ENCODE data around the gene PTGER2. TPM values are rescaled to one million over a fixed set of nuclear protein-coding genes. Genes with fewer than 3 reads are reported as not detected.

The PTGER2 gene
- total RNA-seq, 6 experiments from 2014 or later: 0.28 to 0.73 (median 0.37) TPM

DNA sequence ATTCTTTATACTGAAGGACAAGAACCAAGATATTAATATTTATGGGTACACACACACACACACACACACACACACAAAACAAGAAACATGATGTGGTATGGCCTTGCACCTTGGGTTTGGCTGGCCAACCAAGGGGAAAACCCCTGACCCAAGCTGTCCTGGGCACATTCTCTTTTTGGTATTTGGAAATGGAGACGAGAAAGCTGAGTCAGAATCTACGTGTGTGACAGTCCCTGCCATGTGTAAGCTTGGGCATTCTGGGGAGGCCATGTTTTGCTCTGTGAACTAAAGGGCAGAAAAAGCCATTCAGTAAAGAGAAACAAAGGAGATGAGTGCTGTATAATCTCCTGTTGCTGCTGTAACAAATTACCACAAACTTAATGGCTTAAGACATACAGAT is 35.6 kb downstream of the PTGER2 start:
- Mint-ChIP-seq H3K36me3 (ENCODE audit: low read depth) (peaks cover 8% of the 10 kb centered on the region; the same call in 1 of the 2 replicates), H3K27ac (no peak overlapping the region), H3K4me3 (no peak overlapping the region), H3K4me1 (ENCODE audit: low read depth) (peaks cover 64% of the 10 kb centered on the region), H3K9me3 (no peaks in the 10 kb centered on the region), H3K27me3 (ENCODE audit: insufficient read depth) (no peaks in the 10 kb centered on the region)
- TF ChIP-seq, protein P1, sequence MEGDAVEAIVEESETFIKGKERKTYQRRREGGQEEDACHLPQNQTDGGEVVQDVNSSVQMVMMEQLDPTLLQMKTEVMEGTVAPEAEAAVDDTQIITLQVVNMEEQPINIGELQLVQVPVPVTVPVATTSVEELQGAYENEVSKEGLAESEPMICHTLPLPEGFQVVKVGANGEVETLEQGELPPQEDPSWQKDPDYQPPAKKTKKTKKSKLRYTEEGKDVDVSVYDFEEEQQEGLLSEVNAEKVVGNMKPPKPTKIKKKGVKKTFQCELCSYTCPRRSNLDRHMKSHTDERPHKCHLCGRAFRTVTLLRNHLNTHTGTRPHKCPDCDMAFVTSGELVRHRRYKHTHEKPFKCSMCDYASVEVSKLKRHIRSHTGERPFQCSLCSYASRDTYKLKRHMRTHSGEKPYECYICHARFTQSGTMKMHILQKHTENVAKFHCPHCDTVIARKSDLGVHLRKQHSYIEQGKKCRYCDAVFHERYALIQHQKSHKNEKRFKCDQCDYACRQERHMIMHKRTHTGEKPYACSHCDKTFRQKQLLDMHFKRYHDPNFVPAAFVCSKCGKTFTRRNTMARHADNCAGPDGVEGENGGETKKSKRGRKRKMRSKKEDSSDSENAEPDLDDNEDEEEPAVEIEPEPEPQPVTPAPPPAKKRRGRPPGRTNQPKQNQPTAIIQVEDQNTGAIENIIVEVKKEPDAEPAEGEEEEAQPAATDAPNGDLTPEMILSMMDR (IDR thresholded peaks at IDR 0.05): no peak
- no peak for DNase-seq

DNA sequence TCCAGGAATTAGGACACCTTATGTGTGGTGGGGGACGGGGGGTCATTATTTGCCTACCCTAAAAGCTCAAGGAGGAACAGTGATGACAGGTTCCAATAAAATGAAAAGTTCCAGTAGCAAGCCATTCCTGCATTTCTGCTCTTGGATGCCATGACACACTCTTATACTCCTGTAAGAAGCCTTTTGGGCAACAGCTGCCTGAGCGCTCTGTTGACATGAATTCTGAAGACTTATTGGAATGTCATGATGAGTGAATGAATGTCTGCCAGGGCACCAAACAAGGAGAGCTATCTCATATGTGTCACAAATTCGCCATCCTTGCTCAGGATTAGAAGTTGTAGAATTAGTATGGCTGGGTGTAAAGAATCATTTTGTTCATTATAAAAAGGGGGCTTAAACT is 36.3 kb downstream of the PTGER2 start:
- TF ChIP-seq, protein P1 (IDR thresholded peaks at IDR 0.05): no peak
- DNase-seq: no peak
- no peaks in the 10 kb centered on the region for H3K27me3 Mint-ChIP-seq (ENCODE audit: insufficient read depth)
- no peaks in the 10 kb centered on the region for H3K9me3 Mint-ChIP-seq
- H3K4me3 Mint-ChIP-seq: no peak overlapping the region
- peaks cover 71% of the 10 kb centered on the region for H3K4me1 Mint-ChIP-seq (ENCODE audit: low read depth)
- H3K36me3 Mint-ChIP-seq (ENCODE audit: low read depth): 0 out of 2 replicates have a peak, but pooled peaks cover 4% of the 10 kb centered on the region
- no peak overlapping the region for H3K27ac Mint-ChIP-seq

DNA sequence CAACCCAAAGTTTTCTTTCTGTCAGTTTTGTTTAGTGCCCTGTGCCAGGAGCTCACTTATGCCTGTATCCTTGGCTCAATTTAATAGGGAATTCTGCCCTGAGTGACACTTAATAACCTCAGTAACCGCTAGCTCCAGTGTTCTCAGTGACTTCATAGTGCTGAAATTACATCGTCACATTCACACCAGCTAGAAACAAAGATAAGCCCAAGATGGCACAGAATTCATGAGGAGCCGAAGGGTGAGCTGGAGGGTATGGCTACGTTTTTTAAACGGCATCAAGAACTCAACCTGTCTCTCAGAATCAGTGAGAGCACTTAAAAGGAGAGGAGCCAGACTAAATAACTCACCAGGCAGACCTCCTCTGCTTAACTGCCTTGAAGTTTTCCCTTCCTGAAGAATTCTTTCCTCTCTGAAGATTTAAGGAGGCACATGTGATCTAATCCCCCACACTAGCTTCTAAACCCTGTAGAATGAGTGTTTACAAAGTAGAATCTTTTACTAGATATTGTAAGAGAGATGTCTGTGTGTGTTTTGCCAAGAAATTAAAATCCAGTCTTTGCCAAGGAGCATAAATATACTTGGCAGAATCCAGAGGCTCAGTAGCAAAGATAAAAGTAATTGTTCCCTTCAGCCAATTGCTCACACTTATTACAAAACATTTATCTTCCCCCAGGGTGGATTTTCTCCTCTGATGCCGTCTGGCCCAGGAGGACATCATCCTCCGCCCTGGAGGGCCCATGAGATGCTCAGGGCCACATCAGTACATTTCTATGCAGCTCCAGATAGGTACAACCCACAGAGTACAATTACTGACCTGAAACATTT is 37.3 kb downstream of the PTGER2 start:
- Mint-ChIP-seq H3K27ac (peak overlapping the region; percentile 75), H3K36me3 (ENCODE audit: low read depth) (0 out of 2 replicates have a peak, but pooled peaks cover 4% of the 10 kb centered on the region), H3K9me3 (no peaks in the 10 kb centered on the region), H3K4me1 (ENCODE audit: low read depth) (peaks cover 78% of the 10 kb centered on the region), H3K27me3 (ENCODE audit: insufficient read depth) (no peaks in the 10 kb centered on the region), H3K4me3 (peak overlapping the region; percentile 28)
- TF ChIP-seq, protein P1 (IDR thresholded peaks at IDR 0.05): no peak
- peak; percentile 73 for DNase-seq

DNA sequence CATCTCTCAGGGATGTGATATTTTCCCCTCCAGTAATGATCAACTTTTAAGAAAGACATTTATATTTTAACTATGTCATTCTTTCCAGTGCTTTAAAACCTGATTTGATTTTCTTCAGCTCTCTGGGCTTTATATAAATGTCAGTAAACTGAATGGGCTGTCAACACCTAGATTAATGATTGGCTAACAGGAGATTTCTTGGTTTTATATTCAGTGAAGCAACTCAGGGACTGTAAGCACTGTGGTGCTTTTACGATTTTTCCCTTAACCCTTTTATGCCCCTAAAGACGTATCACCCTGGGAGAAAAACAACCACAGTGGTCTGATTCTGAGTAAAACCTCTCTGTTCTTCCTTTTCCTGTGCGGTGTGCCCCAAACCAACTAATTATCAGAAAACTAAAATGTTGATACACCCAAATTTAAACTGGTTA is 38.0 kb downstream of the PTGER2 start:
- TF ChIP-seq, protein P1 (IDR thresholded peaks at IDR 0.05): no peak
- no peaks in the 10 kb centered on the region for H3K9me3 Mint-ChIP-seq
- H3K4me1 Mint-ChIP-seq (ENCODE audit: low read depth): peaks cover 78% of the 10 kb centered on the region
- H3K27me3 Mint-ChIP-seq (ENCODE audit: insufficient read depth): no peaks in the 10 kb centered on the region
- H3K36me3 Mint-ChIP-seq (ENCODE audit: low read depth): 0 out of 2 replicates have a peak, but pooled peaks cover 4% of the 10 kb centered on the region
- peak overlapping the region; percentile 75 for H3K27ac Mint-ChIP-seq
- DNase-seq: no peak
- no peak overlapping the region for H3K4me3 Mint-ChIP-seq

DNA sequence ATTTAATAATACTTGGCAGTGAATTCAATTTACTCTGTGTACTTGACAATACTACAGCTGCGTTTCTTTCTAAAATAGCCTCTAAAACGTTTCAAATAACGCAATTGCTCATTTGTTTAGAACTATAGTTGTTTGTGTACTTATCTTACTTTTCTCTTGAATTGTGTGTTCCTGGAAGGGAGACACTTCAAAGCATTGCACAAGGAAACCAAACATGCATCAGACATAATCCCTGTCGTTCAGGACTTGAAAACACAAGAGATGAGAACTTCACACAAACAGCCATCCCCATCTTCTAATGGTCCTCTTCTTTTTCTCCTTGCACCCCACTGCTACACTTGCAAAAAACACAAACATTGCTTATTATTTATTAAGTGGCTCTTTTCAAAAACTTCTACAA is 38.5 kb downstream of the PTGER2 start:
- DNase-seq: no peak
- Mint-ChIP-seq H3K9me3 (no peaks in the 10 kb centered on the region), H3K36me3 (ENCODE audit: low read depth) (0 out of 2 replicates have a peak, but pooled peaks cover 4% of the 10 kb centered on the region), H3K4me1 (ENCODE audit: low read depth) (peaks cover 78% of the 10 kb centered on the region), H3K4me3 (no peak overlapping the region), H3K27me3 (ENCODE audit: insufficient read depth) (no peaks in the 10 kb centered on the region), H3K27ac (peak overlapping the region; percentile 75; the same call in 1 of the 2 replicates)
- TF ChIP-seq, protein P1 (IDR thresholded peaks at IDR 0.05): no peak

All from HFFc6 (cell line).